Hepatic stellate cell (primary cell): ENCODE results near the gene AKR1C8.
"Not testable (repeated sequence)": the region's sequence is repeated elsewhere in the genome, so short reads cannot be mapped to it uniquely, and the experiment has no call there.

ENCODE experiments used
- DNase-seq: peaks from one replicate; pipeline ENCODE4 v3.0.0; 2011; ENCODE audit warnings: low spot score

AKR1C8 gene

DNA sequence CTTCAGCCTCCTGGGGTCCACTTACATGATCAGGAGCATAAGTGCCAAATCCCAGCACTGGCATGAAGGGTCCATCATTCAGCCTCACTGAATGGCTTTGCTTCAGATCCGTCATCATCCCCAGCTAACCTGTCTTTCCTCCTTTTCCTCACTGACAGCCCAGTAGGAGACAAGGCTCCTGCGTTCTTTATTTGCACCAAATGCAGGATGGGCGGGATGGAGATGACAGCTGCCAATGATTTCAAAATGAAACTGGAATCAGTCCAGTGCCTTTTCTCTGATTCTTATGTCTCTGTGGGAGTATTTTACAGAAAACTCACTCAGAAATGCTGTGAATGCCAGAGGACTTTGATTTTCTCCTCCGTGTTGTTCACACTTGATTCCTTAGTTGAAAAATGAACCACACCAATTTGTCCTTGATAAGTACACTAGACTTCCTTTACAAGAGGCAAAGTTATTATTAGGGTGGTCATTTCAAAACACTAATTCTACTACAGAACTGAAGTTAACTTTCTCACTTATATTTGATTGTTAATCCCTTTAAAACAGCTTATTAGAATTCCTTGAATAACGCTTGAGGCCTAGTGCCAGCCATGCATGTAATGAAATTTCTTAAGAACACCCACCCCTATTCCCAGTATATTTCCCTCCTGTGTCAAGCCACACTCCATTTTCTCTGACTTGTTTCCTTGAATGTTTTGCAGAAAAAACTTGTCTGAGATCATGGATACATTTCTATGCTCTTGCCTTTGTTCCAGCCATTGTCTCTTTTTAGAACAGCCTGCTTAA lies at the start of gene AKR1C8:
TSS of gene AKR1C8 (minus strand) at position 164 of the 789 bp plus-strand sequence. CDS start at position 118, 46 bp downstream.
- DNase-seq, result no peak

DNA sequence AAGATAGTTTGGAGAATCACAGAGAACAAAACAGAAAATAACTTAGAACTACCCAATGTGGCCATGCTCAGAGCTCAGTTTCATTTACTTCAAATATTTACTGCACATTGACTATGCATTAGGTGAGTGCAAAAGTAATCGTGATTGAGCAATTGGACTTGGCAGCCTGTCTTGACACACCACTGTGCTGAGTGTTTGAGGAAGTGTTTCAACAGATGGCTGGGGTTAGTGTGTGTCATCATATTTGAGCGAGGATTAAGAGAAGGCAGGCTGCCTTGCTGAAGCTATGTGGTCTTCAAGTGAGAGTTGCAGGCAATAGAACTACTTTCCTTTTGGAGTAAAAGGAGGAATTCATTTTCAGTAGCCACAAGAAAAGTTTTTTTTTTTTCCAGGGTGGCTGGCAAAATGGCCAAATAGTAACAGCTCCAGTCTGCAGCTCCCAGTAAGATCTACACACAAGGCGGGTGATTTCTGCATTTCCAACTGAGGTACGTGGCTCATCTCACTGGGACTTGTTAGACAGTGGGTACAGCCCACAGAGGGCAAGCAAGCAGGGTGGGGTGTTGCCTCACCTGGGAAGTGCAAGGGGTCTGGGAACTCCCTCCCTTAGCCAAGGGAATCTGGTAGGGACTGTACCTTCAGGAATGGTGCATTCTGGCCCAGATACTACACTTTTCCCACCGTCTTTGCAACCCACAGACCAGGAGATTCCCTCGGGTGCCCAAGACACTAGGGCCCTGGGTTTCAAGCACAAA lies 49.3 kb upstream of the AKR1C8 start:
- DNase-seq, result no peak

DNA sequence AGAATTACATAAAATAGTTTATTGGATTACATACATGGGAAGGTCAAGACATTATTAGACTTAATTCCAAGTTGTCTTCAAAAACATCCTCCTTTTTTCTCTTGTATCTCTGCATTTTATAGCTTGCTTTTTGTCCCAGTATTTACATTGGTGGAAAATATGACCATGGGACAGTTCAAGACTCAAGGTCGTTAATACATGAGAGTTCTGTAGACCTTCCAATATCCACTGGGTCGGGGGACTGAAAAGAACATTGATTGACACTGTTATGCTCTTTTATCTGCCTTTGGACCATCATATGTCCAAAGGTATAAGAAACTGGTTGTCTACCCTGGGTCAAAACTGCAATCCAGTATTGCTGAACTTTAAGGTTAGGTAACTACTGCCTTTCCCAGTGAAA lies 48.4 kb upstream of the AKR1C8 start:
- DNase-seq, result no peak

DNA sequence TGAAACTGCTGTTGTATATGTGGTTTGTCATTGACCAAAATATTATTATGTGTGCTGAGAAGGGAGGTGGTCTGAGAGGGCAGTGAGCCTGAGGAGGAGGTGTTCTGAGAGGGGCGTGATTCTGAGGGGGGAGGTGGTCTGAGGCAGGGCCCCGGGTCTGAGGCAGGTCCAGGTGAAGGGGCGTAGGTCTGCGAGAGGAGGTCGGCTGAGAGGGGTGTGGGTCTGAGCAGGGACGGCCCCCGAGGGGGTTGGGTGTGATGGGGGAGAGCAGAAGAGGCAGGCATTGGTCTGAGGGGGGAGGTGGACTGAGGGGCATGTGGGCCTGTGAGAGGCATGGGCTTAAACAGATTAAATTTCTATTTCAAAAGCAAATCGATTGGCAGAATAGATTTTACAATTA lies 44.1 kb upstream of the AKR1C8 start:
- no peak for DNase-seq

DNA sequence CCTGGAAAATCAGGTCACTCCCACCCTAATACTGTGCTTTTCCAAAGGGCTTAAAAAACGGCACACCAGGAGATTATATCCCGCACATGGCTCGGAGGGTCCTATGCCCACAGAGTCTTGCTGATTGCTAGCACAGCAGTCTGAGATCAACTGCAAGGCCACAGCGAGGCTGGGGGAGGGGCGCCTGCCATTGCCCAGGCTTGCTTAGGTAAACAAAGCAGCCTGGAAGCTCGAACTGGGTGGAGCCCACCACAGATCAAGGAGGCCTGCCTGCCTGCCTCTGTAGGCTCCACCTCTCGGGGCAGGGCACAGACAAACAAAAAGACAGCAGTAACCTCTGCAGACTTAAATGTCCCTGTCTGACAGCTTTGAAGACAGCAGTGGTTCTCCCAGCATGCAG lies 38.0 kb upstream of the AKR1C8 start:
- DNase-seq, result not testable (repeated sequence)

DNA sequence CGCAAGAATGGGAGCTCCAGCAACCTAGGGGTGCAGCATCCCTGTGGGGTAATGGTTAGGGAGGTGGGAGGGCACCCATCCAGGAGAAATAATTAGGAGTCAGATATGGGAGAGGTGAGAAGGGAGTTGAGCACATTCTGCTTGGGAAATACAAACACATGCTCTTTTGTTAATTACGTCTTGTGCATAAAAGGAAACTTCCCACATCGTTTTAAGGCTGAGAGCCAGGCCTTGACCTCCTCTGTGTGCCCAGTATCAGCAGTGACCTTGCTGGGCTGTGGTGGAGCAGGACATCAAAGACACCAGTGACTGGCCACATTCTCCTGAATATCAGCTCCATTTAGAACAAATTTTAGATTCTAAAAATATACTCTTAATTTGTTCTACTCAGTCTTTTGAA lies 34.3 kb upstream of the AKR1C8 start:
- DNase-seq, result no peak

DNA sequence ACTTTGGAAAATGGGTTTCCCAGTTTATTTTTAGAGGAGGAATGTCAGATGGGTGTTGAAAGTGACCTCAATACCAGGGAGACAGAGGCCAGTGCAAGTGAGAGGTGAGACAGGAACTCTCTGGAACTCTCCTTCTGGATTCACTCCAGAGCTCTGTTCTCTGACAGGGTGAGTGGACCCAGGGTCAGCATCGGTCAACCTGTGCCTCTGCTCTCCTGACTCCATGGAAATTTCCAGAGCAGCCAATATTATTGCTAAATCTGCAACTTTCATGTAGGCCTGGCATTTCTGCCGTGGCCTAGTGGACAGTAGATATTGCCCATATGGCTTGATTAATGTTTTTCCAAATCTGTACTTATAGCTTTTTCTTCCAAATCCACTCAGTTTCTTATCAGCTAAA lies 31.9 kb upstream of the AKR1C8 start:
- no peak for DNase-seq

DNA sequence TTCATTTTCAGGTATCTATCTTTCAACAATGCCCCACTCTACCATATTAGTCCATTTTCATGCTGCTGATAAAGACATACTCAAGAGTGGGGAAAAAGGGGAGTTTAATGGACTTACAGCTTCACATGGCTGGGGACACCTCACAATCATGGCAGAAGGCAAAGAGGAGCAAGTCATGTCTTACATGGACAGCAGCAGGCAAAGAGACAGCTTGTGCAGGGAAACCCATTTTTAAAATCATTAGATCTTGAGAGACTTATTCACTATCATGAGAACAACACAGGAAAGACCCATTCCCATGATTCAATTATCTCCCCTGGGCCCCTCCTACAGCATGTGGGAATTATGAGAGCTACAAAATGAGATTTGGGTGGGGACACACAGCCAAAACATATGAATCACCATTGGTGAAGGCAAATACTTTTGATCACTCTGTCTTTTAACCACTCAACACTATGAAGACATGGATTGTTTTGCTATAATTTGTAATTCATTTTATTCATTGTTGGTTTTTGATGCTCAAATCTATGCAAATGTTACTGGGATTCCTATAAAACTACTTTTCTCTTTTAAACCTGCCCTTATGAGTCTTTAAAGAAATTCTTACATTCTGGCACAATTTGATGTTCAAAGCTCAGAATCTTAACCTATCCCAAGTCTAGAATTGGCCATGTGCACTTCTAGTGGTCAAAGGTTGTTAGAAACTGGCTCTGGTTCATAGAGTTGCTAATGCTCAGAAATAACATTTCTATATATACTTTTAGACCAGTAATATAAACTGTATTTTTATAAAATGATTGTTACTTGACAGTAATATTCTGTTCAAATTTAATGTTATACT lies 27.0 kb upstream of the AKR1C8 start:
- no peak for DNase-seq

DNA sequence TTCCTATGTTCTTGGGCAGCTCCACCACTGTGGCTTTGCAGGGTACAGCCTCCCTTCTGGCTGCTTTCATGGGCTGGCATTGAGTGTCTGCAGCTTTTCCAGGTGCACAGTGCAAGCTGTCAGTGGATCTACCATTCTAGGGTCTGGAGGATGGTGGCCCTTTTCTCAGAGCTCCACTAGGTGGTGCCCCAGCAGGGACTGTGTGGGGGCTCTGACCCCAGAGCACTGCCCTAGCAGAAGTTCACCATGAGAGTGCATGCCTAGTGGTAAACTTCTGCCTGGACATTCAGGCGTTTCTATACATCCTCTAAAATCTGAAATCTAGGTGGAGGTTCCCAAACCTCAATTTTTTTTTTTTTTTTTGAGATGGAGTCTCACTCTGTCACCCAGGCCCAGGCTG lies 25.3 kb upstream of the AKR1C8 start:
- not testable (repeated sequence) for DNase-seq

DNA sequence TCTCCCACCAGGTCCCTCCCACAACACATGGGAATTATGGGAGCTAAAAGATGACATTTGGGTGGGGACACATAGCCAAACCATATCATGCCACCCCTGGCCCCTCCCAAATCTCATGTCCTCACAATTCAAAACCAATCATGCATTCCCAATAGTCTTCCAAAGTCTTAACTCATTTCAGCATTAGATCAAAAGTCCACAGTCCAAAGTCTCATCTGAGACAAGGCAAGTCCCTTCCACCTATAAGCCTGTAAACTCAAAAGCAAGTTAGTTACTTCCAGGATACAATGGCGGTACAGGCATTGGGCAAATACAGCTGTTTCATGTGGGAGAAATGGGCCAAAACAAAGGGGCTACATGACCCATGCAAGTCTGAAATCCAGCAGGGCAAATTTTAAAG lies 24.8 kb upstream of the AKR1C8 start:
- not testable (repeated sequence) for DNase-seq

DNA sequence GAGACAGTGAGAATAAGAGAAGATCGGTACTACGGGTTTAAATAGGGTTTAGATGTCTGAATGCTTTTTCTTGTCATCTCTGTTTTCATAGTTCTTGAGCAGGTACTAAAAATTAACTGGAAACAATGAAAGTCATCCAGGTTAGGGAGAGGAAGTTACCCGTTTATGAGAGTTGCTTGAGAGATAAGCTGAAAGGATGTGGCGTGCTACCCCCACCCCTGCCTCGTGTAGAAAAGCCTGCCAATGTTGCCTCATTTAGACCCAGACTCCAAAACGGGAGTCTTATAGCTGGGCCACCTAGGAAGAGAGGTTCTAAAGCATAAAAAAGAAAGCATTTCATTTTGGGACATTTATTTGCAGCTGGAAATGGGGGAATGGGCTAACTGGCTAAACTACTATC lies 21.8 kb upstream of the AKR1C8 start:
- no peak for DNase-seq

DNA sequence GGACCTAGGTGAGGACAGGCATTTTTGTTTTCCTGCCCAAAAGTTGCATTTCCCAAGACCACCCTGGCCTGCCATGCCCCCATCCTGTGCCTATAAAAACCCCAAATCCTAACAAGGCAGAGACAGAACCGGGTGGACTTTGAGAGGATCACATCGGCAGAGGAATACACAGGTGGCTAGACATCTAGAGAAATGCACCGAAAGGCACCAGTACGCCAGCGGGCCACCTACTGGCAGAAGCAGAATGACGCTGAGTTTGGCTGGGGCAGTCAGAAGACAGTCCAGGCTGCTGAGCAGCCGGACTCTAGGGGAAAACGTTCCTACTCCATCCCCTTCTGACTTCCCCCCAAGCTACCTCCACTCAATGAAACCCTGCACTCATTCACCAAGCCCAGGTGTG lies 14.4 kb upstream of the AKR1C8 start:
- no peak for DNase-seq

DNA sequence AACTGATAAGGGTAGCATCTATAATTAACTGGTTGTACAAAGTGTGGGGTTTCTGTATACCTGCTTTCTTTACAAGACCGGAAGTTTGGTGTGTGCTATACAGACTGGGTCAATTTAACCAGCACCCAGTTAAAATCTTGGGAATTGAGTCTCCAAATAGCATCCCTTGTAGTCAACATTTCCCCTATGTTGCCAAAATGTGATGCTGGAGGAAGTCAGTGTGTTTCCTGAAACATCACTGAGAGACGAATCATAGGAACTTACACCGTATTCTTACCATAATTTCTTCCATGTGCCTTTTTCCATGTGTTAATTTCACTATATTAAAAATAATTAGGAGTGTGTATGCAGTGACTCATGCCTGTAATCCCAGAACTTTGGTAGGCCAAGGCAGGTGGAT lies 13.4 kb upstream of the AKR1C8 start:
- DNase-seq, result no peak

DNA sequence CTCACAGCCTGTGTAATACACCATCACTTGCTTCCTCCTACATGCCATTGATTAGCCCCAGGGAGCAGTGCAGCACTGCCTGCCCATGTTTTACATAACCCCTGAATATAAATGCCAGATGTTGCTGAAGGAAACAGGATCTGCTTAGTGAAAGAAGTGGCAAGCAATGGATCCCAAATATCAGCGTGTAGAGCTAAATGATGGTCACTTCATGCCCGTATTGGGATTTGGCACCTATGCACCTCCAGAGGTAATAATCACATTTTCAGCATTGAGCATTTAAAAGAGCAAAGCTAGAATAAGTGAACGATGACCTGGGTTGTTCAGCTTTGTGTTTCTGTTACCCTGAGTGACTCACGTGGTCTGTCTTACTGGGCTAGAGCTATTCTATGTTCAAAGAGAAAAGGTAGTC lies 11.8 kb upstream of the AKR1C8 start, which contains the start of gene AKR1C4:
TSS of gene AKR1C4 (plus strand) at position 136 of the 412 bp plus-strand sequence. CDS start at position 167, 31 bp downstream.
- no peak for DNase-seq

DNA sequence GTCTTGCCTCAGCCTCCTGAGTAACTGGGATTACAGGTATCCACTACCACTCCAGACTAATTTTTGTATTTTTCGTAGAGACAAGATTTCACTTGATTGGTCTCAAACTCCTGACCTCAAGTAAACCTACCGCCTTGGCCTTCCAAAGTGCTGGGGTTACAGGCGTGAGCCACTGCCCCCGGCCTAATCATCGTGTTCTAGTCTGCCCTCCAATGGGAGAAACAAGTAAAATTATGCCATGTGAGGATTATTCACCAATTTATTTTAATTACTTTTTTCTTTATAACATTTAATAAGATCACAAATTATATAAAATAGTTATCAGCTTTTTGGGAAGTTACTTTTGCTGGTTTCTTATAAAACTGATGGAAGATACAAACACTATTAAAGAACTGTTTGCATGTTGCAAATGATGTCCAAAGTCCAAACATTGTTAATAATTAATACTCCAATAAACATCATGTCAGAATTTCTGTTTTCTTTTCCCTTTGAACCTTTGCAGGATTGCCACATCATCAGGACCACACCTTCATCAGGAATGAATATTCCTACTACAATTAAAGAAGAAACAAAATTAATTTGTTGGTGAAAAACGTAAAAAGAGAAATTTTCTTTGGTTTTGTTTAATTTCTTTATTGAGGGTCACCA lies 10.9 kb upstream of the AKR1C8 start:
- DNase-seq, result no peak

DNA sequence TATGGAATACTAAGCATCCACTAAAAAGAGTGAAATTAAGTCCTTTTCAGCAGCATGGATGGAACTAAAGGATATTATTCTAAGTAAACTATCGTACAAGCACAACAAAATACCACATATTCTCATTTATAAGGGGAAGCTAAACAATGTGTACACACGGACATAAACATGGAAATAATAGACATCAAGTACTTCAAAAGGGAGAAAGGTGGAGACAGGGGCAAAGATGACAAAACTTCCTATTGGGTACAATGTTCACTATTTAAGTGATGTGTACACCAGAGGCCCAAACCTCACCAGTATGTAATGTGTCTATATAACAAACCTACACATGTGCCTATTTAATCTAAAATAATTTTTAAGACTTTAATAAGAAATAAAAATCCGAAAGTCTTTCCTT lies 9.5 kb upstream of the AKR1C8 start:
- DNase-seq, result no peak

DNA sequence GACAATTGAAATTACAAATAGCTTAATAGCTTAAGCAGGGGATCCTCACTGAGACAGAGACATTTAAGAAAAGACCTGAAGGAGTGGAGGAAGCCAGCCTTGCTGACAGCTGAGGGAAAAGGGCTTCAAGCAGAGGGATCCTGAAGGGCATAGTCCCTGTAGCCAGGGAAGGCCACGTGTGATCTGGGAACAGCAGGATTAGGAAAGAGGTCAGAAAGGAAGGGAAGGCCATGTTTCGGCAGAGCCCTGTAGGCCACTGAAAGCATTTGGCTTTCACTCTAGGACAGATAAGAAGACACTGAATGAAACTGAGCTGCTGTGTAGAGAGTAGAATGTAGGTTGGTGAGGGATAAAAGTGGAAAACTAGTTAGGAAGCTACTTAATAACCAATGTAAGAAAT lies 3.4 kb upstream of the AKR1C8 start:
- DNase-seq, result no peak

DNA sequence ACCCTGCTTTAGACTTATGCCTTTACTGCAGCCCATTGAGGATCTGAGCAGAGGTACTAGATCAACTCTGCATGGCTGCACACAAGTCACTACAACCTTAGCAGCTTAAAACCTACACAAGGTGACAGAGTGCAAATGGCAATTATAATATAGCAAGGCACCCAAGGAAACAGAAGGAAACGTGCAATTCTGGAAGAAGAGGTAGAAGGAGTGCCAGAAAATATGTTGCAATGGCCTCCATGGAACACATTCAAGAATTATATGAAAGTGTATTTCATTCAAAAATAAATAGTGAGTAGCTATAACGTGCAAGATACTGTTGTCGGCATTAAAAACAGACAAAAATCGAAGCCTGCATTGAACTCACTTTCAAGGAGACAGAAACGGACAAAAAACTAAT lies 2.9 kb upstream of the AKR1C8 start:
- no peak for DNase-seq

DNA sequence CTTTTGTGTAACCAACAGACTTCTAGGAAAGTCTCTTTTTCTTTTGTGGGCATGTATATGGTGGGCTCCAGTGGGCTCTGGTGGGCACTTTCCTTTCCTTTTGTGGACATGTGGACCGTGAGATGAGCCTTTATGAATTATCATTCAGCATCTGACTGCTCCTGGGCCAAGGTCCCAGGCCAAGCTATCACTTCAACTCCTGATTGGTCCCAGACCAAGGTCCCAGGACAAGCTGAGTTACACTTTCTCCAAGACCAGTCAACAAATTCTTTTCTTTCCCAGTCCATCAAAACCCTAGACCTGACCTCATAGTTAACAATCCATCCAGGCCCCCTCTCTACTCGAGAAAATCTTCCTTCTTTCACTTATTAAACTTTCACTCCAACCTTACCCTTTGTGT lies 1.0 kb downstream of the AKR1C8 start:
- DNase-seq, result no peak

DNA sequence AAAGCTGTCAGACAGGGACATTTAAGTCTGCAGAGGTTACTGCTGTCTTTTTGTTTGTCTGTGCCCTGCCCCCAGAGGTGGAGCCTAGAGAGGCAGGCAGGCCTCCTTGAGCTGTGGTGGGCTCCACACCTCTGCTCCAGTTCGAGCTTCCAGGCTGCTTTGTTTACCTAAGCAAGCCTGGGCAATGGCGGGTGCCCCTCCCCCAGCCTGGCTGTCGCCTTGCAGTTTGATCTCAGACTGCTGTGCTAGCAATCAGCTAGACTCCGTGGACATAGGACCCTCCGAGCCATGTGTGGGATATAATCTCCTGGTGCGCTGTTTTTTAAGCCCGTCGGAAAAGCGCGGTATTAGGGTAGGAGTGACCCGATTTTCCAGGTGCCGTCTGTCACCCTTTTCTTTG lies 4.4 kb downstream of the AKR1C8 start:
- not testable (repeated sequence) for DNase-seq

DNA sequence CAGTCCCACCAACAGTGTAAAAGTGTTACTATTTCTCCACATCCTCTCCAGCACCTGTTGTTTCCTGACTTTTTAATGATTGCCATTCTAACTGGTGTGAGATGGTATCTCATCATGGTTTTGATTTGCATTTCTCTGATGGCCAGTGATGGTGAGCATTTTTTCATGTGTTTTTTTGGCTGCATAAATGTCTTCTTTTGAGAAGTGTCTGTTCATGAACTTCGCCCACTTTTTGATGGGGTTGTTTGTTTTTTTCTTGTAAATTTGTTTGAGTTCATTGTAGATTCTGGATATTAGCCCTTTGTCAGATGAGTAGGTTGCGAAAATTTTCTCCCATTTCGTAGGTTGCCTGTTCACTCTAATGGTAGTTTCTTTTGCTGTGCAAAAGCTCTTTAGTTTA lies 9.4 kb downstream of the AKR1C8 start:
- DNase-seq, result not testable (repeated sequence)

DNA sequence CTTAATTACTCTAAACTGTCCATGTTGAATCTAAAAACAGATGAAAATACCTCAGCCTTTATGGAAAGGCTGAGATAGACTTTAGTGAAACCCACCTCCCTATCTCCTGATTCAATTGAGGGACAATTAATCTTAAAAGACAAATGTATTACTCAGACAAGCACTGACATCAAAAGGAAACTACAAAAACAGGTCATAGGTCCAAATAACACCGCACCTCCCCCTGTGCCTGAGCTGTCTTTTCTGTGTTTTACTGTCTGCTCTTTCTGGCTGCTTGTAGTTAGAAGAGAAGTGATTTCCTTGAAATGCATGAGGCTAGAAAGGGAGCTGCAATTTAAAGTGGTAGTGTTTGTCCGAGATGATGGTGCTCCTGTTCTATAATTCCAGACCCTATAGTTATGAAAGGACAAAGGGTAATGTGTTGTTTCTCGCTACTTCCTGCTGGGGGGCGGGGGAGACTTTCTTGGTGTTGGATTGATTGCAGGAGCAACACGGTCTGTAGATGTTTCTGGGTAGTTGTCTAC lies 16.0 kb downstream of the AKR1C8 start:
- no peak for DNase-seq
